KOPT-K1 (cell line): ENCODE data around the gene KIRREL3.
"Not testable (repeated sequence)": the region's sequence is repeated elsewhere in the genome, so short reads cannot be mapped to it uniquely, and the experiment has no call there.

Experiments used
- H3K27ac ChIP-seq: fragments of 200-600 bp; sonication (generic); 2 replicates; pipeline ENCODE4 v1.5.1; 2016; ENCODE audit warnings: antibody characterized with exemption, mild to moderate bottlenecking, low read depth, low read length; ENCODE audit not compliant: poor library complexity, severe bottlenecking
- H3K36me3 ChIP-seq: fragments of 200-600 bp; sonication (generic); 2 replicates; pipeline ENCODE4 v1.5.1; 2017; ENCODE audit warnings: antibody characterized with exemption, mild to moderate bottlenecking, low read length, moderate library complexity; ENCODE audit not compliant: insufficient read depth
- H3K9me3 ChIP-seq: fragments of 200-600 bp; sonication (generic); 2 replicates; pipeline ENCODE4 v1.5.1; 2017; ENCODE audit warnings: antibody characterized with exemption, low read length, mild to moderate bottlenecking; ENCODE audit not compliant: insufficient read depth, poor library complexity, severe bottlenecking

Gene KIRREL3

GRCh38 chr11:126989942-126990715, 10.4 kb downstream of the KIRREL3 start:
- no peaks in the 10 kb centered on the region for H3K36me3 ChIP-seq
- H3K9me3 ChIP-seq: no peaks in the 10 kb centered on the region
- H3K27ac ChIP-seq: no peak overlapping the region

- no peaks in the 10 kb centered on the region for H3K36me3 ChIP-seq
- H3K27ac ChIP-seq: no peak overlapping the region
- no peaks in the 10 kb centered on the region for H3K9me3 ChIP-seq
Observed at GRCh38 chr11:126988655-126989054, 11.9 kb downstream of the KIRREL3 start.

- Histone ChIP-seq H3K27ac (no peak overlapping the region), H3K9me3 (peaks cover 4% of the 10 kb centered on the region), H3K36me3 (no peaks in the 10 kb centered on the region)
Observed at GRCh38 chr11:126981635-126982034, 18.9 kb downstream of the KIRREL3 start.

GRCh38 chr11:126978911-126979310, 21.7 kb downstream of the KIRREL3 start:
- no peak overlapping the region for H3K27ac ChIP-seq
- H3K36me3 ChIP-seq: no peaks in the 10 kb centered on the region

GRCh38 chr11:126978165-126978564, 22.4 kb downstream of the KIRREL3 start:
- H3K27ac ChIP-seq: no peak overlapping the region
- H3K9me3 ChIP-seq: no peaks in the 10 kb centered on the region
- H3K36me3 ChIP-seq: no peaks in the 10 kb centered on the region

More at GRCh38 chr11:126978911-126979310, 21.7 kb downstream of the KIRREL3 start:
- peaks cover 4% of the 10 kb centered on the region for H3K9me3 ChIP-seq

GRCh38 chr11:126973051-126973450, 27.5 kb downstream of the KIRREL3 start:
- no peaks in the 10 kb centered on the region for H3K36me3 ChIP-seq
- no peak overlapping the region for H3K27ac ChIP-seq
- H3K9me3 ChIP-seq: no peaks in the 10 kb centered on the region

GRCh38 chr11:126971305-126971704, 29.3 kb downstream of the KIRREL3 start:
- Histone ChIP-seq H3K9me3 (no peaks in the 10 kb centered on the region), H3K27ac (no peak overlapping the region), H3K36me3 (no peaks in the 10 kb centered on the region)

- Histone ChIP-seq H3K36me3 (no peaks in the 10 kb centered on the region), H3K9me3 (no peaks in the 10 kb centered on the region), H3K27ac (no peak overlapping the region)
Observed at GRCh38 chr11:126969865-126970479, 30.6 kb downstream of the KIRREL3 start.

GRCh38 chr11:126968915-126969314, 31.7 kb downstream of the KIRREL3 start:
- Histone ChIP-seq H3K9me3 (no peaks in the 10 kb centered on the region), H3K27ac (no peak overlapping the region), H3K36me3 (no peaks in the 10 kb centered on the region)

- H3K27ac ChIP-seq: no peak overlapping the region
- no peaks in the 10 kb centered on the region for H3K36me3 ChIP-seq
- H3K9me3 ChIP-seq: no peaks in the 10 kb centered on the region
Observed at GRCh38 chr11:126965331-126965730, 35.2 kb downstream of the KIRREL3 start.

- H3K9me3 ChIP-seq: no peaks in the 10 kb centered on the region
- no peak overlapping the region for H3K27ac ChIP-seq
- no peaks in the 10 kb centered on the region for H3K36me3 ChIP-seq
Observed at GRCh38 chr11:126963603-126964363, 36.8 kb downstream of the KIRREL3 start.

GRCh38 chr11:126963115-126963514, 37.5 kb downstream of the KIRREL3 start:
- no peaks in the 10 kb centered on the region for H3K9me3 ChIP-seq
- H3K36me3 ChIP-seq: no peaks in the 10 kb centered on the region
- H3K27ac ChIP-seq: no peak overlapping the region

- no peaks in the 10 kb centered on the region for H3K36me3 ChIP-seq
- no peaks in the 10 kb centered on the region for H3K9me3 ChIP-seq
- H3K27ac ChIP-seq: no peak overlapping the region
Observed at GRCh38 chr11:126959700-126960099, 40.9 kb downstream of the KIRREL3 start.

GRCh38 chr11:126956635-126957034, 43.9 kb downstream of the KIRREL3 start:
- H3K9me3 ChIP-seq: no peaks in the 10 kb centered on the region
- H3K36me3 ChIP-seq: no peaks in the 10 kb centered on the region
- H3K27ac ChIP-seq: no peak overlapping the region

- not testable (repeated sequence) for H3K9me3 ChIP-seq, H3K27ac ChIP-seq, H3K36me3 ChIP-seq
Observed at GRCh38 chr11:126952533-126952932, 48.0 kb downstream of the KIRREL3 start.
